HG02678 (cell line): ENCODE measurements around the gene FKRP.
A peak's percentile ranks its signal among the peaks of the same experiment; 100 is the strongest.
"Not testable (repeated sequence)": the region's sequence is repeated elsewhere in the genome, so short reads cannot be mapped to it uniquely, and the experiment has no call there.

Experiments
- ATAC-seq: cut with Tn5 transposase; IDR thresholded peaks from one replicate; pipeline ENCODE4 v1.9.1; 2021; ENCODE audit warnings: mild to moderate bottlenecking, moderate library complexity; ENCODE audit not compliant: unreplicated experiment

FKRP gene

DNA sequence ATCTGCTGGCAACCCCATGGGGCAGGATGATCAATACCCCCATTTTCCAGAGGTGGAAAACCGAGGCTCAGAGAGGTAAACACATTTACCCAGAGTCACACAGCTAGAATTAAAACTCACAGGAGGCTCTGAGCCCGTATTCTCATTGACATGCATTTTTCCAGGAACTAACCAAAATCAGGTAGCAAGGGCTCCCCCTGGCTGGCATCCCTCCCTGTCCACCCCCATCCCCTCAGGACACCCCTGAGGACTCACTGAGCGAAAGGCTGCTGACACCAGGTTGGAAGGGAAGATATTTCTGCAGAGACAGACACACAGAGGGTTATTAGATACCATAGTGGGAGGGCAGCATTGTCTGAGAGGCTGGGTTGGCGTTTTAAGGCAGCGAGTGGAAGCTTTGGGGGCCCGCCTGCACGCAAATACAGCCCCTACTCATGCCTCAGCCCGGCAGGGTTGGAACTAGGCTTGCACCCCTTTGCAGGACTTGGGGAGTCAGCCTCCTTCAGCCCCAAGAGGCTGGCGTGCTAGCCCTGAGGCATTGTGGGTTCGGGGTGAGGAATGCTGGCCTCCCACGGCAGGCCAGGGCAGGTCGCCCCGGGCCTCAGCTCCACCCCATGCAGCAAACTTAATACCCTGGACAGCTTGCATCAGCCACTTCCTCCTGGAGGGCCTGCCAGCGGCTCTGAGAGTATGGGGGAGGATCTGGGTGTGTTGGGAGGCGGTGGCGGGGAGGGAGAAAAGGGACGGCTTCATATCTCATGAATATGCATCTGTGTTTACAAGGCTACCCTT, 38.6 kb downstream of the FKRP start:
- ATAC-seq, result peak; percentile 29

DNA sequence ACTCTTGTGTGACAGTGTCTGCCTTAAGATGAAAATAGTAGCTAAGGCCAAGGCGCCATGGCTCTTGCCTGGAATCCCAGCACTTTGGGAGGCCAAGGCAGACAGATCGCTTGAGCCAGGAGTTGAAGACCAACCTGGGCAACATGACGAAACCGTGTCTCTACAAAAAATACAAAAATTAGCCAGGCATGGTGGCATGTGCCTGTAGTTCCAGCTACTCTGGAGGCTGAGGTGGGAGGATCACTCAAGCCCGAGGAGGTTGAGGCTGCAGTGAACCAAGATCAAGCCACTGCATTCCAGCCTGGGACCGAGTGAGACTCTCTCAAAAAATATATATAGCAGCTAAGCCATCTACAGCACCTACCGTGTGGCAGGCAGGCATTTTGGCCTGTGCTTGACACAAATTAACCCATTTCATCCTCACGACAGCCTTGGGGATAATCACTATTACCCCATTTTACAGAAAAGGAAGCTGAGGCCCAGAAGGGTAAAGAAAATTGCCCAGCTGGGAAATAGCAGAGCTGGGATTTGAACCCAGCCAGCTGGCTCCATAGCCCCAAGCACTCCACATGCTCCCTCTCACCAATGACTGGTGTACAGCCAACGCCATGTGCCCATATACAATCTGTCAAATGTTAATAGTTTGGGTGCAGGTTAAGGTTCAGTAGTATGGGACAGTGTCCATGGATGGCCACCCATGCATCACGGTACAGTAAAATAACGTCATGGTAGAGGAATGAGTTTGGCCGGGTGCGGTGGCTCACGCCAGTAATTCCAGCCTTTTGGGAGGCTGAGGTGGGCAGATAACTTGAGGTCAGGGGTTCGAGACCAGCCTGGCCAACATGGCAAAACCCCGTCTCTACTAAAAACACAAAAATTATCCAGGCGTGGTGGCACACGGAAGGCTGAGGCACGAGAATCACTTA, 39.5 kb downstream of the FKRP start:
- ATAC-seq, result no peak

DNA sequence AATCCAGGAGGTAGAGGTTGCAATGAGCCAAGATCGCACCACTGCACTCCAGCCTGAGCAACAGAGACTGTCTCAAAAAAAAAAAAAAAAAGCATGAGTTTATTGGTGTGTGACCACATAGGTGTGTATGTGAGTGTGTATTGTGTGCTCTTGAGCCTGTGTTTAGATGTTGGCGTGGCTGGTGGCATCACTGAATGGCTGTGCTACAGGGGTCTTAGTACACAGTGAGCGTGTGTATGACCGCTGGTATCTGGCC, 40.1 kb downstream of the FKRP start:
- no peak for ATAC-seq

DNA sequence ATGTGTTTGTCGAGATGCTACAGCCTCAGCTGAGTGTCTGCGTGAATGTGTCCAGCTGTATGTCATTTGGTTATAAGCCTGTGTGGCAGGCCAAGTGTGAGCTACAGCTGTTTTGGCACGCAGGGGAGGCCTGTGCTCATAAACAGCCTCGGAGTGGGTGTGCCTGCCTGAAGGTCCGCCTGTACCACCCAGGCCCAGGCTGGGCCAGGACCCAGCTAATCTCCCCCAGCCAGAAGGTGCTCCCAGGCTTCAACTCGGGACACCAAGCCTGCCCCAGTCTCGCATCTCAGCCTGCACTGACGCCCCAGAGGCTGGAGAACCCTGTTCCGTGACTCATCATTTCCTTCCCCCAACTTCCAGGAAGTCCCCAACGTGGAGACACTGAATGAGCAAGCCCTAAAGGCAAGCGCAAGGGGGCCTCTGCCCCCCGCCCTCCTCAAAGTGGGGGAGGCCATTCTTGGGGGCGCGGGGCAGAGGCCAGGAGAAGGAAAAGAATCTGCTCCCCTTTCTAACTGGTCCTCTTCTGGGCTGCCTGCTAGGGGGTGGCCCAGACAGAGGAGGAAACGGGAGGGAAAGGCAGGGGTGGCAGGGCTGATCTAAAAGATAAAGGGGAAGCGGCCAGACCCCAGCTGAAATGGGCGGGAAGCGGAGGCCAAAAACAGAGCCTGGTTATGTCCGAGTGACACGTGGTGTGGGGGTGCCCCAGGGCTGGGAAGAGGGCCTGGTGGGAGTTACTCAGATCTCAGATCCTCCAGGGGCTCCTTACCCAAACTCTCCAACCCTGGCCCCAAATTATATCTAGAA, 40.6 kb downstream of the FKRP start:
- peak; percentile 33 for ATAC-seq

DNA sequence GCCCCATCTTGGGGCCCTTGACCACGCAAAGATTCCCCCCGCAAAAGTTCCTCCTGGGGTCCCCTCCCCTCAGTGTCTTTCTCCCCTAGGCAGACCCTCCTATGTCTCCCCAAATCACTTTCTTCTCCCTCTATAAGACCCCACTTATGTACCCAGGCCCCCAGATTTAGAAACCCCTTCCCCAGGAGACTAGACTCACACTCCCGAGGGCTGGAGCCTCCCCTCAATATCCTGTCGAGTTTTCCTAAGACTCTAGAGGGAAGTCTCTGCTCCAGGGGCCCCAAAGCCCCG, 41.1 kb downstream of the FKRP start:
- ATAC-seq, result no peak

DNA sequence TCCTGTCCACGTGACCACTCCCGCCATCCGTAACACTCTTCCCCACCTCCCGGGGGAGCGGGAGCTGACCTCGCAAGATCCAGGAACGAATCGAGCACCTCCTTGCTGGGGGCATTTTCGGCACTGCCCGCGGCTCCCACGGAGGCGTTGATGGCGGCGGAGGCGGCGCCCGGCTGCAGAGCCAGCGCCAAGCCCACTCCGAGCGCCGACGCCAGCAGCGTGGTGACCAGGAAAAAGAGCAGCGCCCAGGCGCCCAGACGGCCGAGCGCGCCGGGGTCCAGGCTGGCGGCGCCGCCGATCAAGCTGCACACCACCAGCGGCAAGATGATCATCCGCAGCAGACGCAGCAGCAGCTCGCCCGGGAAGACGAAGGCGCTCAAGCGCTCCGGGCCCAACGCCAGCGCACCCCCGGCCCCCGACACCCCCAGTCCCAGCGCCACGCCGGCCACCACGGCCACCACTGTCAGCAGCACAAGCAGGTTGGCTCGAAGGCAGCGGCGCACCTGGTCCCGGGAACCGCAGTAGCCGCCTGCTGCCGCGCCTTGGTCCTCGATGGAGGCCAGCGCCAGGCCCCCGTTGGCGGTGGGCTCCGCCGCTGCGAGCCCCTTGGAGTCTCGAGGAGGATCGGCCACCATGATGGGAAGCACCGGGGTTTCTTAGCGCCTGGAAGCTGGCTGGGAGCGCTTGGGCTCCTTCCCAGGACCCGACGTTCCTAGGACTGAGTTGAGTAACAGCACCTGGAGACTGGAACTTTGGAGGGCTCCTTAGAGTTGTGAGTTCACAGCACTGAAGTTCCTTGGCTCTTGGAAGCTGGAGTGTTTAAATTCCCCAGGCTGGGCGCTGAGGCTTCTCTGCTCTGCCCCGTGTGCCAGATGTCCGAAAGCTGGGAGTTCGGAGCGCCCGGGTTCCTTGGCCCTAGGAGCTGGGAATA, 41.7 kb downstream of the FKRP start:
- no peak for ATAC-seq

DNA sequence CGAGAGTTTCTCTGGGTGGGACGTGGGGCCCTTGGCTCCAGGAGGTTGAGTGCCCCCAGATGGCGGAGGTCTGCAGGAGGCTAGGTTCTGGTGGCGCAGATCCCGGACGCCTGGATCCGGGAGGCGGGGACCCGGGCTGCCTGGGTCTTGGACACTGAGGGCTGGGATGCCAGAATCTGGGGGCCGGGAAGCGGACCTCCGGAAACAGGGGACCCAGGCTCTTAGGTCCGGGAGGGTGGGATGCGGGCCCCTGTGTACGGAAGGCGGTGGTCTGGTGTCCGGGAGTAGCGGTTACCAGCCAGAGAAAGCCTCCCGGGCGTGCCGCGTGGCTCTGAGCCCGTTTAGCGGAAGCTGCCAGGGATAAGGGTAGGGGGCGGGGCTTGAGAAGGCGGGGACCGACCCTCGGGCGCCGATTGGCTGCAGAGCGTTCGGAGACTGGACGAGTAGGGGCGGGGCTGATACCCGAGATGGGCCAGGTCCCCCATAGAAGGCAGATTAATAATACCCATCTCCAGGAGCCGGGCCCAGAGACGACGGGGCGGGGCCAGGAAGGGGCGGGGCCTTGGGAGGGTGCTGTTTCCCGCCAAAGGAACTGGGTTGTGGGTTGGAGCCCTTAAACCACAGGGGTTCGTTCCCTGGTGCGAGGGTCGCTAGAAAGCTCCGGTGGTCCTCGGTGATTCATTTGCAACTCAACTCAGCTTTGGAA, 42.6 kb downstream of the FKRP start, which contains the start of gene SLC1A5:
TSS of gene SLC1A5 (minus strand) at position 333 of the 706 bp plus-strand sequence. CDS start 629 bp downstream, outside the sequence.
- ATAC-seq, result peak; percentile 69

DNA sequence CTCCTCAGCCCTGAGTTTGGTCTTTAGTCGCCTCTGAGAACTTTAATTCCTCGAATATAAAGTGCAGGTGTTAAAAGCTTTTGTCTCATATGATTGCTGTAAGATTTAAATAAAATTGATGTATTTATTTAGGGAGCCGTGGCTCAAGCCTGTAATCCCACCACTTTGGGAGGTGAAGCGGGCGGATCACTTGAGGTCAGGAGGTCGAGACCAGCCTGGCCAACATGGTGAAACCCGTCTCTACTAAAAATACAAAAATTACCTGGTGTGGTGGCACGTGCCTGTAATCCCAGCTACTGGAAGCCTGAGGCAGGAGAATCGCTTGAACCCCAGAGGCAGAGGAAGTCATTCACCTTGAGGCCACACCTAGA, 43.1 kb downstream of the FKRP start:
- ATAC-seq, result no peak

DNA sequence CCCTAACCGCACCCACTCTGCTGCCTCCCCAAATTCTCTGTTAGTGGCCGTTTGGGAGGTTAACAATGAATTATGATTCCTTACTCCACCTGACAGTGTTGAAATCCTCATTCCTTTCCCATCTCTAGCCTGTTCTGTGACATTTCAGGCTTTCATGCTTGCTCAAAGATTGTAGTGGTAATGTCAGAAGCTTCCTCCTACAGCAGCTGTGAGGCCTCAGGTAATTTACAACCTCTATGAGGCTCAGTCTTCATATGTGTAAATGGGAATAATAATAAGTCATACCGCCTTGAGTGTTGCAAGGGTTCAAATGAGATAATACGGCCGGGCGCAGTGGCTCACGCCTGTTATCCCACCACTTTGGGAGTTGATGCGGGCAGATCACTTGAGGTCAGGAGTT, 43.5 kb downstream of the FKRP start:
- no peak for ATAC-seq

DNA sequence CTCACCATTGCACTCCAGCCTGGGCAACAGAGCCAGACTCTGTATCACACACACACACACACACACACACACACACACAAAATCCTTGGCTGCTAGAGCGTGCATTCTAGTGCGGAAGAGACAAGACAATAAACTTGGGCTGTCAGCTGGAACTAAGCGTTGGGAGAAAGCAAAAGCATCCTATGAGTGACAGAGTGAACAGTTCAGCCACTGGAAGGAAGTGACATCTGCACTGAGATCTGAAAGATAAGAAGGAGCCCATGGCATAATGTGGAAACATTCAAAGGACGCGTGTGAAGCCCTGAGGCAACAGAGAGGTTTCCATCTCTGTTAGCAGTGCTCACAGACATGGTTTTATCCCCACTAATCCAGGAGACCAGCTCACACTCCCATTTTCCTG, 46.1 kb downstream of the FKRP start:
- no peak for ATAC-seq

DNA sequence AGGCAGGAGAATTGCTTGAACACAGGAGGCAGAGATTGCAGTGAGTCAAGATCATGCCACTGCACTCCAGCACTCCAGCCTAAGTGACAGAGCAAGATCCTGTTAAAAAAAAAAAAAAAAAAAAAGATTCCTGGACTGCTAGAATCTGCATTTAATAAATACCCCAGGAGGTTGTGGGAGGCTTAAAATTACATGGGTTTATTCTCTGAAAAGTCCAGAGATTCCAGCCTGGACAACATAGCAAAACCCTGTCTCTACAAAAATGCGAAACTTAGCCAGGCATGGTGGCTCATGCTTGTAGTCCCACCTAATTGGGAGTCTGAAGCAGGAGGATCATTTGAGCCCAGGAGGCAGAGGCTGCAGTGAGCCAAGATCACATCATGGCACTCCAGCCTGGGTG, 52.0 kb downstream of the FKRP start:
- ATAC-seq, result no peak

DNA sequence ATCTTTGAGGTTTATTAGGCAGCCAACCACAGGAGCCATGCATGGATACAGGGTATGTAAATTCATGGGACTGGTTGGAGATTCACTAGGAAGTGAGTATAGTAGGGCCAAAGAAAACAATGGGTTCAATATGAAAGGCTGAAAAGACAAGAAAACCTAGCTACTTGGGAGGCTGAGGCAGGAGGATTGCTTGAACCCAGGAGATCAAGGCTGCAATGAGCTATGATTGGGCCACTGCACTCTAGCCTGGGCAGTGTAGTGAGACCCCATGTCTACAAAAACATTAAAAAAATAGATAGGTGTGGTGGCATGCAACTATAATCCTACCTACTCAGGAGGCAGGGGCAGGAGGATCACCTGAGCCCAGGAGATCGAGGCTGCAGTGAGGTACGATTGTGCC, 52.9 kb downstream of the FKRP start:
- ATAC-seq, result no peak

DNA sequence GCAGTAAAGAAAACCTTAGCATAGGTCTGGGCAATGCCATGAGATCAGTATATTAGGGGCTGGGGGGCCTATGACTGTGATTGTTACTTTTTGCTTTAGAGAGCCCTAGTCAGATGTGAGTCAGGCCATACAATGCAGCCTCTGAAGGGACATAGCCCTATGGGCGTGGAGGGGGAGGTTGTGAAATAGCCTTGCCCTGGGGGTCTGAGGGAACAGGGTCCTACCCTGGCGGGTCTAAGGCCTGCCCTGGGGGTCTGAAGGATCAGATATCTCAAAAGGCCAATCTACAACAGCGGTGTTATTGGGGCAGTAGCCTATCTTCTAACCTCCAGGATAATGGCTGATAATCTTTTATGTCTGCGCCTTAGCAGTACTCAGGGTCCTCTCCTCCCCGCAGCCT, 56.3 kb downstream of the FKRP start:
- ATAC-seq, result no peak

DNA sequence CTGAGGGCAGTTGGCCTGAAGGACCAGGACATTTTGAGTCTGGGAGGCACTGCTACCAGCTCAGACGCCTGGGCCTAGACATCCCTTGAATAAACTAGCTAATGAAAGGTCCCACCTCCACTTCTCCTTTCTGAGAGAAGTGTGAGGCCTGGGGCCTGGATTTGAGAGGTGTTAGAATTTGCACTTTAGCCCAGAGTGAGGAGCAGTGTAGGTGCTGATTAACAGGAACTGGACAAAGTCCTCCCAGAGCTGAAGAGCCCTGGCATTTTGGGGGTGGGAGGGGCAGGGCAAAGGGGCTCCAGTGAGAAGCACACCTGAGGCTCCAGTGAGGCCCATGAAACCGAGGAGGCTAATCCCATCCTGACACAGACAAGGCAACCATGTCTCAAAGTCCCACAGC, 57.7 kb downstream of the FKRP start:
- no peak for ATAC-seq

DNA sequence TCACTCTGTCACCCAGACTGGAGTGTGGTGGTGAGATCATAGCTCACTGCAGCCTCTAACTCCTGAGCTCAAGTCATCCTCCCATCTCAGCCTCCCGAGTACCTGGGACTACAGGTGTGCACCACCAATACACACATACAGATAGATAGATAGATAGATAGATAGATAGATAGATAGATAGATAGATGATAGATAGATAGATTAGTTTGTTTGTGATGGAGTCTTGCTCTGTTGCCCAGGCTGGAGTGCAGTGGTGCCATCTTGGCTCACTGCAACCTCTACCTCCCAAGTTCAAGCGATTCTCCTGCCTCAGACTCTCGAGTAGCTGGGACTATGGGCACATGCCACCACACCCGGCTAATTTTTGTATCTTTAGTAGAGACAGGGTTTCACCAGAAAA, 58.6 kb downstream of the FKRP start:
- not testable (repeated sequence) for ATAC-seq

DNA sequence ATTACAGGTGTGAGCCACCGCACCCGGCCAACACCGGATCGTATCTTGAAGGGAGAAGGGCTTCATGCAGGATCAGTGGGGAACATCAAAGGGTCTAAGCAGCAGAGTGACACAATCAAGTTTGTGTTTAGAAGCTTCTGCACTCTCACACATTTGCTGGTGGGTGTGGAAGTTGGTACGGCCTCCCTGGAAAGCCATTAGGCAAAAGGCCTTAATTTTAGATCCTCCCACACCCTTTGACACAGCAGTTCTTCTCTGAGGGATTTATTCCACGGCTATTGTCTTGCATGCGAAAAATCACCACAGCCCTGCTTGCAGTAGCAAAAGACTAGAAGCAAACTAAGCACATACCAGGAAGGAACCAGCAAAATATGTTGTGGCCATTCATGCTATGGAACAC, 60.8 kb downstream of the FKRP start:
- ATAC-seq, result no peak
